Measurements from ENCODE around the gene SNRPA.
A peak's percentile ranks its signal among the peaks of the same experiment; 100 is the strongest.

DNA sequence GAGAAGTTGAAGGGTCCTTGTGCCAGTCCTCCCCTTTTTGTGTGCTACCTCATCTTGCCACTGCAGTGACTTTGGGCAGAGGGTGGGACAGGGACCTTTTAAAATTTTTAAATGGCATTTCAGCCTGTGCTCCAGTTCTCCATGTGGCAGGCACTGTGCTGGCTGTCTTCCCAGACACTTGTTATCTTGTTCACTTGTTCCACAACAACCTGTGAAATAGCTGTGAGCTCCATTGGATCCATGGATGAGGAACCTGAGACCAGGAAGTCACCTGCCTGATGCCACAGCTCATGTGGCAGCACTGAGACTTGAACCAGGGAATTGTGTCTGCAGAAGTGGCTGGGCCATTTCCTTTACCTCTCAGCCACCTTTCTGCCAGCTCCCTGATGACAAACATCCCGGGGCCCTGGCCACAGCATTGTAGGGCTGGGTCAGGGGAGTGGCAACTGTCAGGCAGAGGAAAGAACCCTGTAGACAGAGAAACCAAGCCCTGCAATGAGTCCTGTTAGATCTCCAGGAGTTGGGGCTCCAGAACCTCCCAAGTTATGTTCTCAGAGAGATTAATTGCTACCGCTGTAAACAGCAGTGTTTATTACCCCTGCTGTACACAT, 54.4 kb downstream of the SNRPA start:
- TF ChIP-seq, protein P1, sequence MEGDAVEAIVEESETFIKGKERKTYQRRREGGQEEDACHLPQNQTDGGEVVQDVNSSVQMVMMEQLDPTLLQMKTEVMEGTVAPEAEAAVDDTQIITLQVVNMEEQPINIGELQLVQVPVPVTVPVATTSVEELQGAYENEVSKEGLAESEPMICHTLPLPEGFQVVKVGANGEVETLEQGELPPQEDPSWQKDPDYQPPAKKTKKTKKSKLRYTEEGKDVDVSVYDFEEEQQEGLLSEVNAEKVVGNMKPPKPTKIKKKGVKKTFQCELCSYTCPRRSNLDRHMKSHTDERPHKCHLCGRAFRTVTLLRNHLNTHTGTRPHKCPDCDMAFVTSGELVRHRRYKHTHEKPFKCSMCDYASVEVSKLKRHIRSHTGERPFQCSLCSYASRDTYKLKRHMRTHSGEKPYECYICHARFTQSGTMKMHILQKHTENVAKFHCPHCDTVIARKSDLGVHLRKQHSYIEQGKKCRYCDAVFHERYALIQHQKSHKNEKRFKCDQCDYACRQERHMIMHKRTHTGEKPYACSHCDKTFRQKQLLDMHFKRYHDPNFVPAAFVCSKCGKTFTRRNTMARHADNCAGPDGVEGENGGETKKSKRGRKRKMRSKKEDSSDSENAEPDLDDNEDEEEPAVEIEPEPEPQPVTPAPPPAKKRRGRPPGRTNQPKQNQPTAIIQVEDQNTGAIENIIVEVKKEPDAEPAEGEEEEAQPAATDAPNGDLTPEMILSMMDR (IDR thresholded peaks at IDR 0.05): no peak
- TF ChIP-seq POLR2A (IDR thresholded peaks at IDR 0.05): no peak
- TF ChIP-seq POLR2AphosphoS5 (IDR thresholded peaks at IDR 0.05): peak; percentile 57
